Peyer's patch (tissue), 4 donors: ENCODE results near the gene SKA1.

Source experiments
- CTCF ChIP-seq, 6 experiments: fragments of 450-650 bp in 4 of 6; fragments of 200-600 bp in 2 of 6; sonication (generic) in 1 of 6; IDR thresholded peaks; one replicate each; pipeline ENCODE4 v1.5.1; 2017 to 2019; ENCODE audit warnings: antibody characterized with exemption in 6 of 6, mild to moderate bottlenecking in 3 of 6, moderate library complexity in 1 of 6
- POLR2A ChIP-seq, 2 donors: fragments of 450-650 bp; IDR thresholded peaks; one replicate each; pipeline ENCODE4 v1.5.1; 2017; ENCODE audit warnings: antibody characterized with exemption in 2 of 2, mild to moderate bottlenecking in 2 of 2, moderate library complexity in 2 of 2

- TF ChIP-seq CTCF (IDR thresholded peaks at IDR 0.05), result no peak
- no peak for TF ChIP-seq POLR2A (IDR thresholded peaks at IDR 0.05)
Observed at GRCh38 chr18:50331691-50332090, 43.2 kb upstream of the SKA1 start.
